KOPT-K1 (cell line): ENCODE results near the gene TXLNG.
A peak's percentile ranks its signal among the peaks of the same experiment; 100 is the strongest.
"Not testable (repeated sequence)": the region's sequence is repeated elsewhere in the genome, so short reads cannot be mapped to it uniquely, and the experiment has no call there.

Source experiments
- H3K27ac ChIP-seq: fragments of 200-600 bp; sonication (generic); 2 replicates; pipeline ENCODE4 v1.5.1; 2016; ENCODE audit warnings: antibody characterized with exemption, mild to moderate bottlenecking, low read depth, low read length; ENCODE audit not compliant: poor library complexity, severe bottlenecking
- H3K36me3 ChIP-seq: fragments of 200-600 bp; sonication (generic); 2 replicates; pipeline ENCODE4 v1.5.1; 2017; ENCODE audit warnings: antibody characterized with exemption, mild to moderate bottlenecking, low read length, moderate library complexity; ENCODE audit not compliant: insufficient read depth
- H3K9me3 ChIP-seq: fragments of 200-600 bp; sonication (generic); 2 replicates; pipeline ENCODE4 v1.5.1; 2017; ENCODE audit warnings: antibody characterized with exemption, low read length, mild to moderate bottlenecking; ENCODE audit not compliant: insufficient read depth, poor library complexity, severe bottlenecking

TXLNG gene

GRCh38 chrX:16786139-16786790 is at the start of gene TXLNG:
TSS of gene TXLNG (plus strand) at chrX:16786466. CDS start at chrX:16786488, 22 bp downstream.
- Histone ChIP-seq H3K27ac (peak within 1 kb of the TSS; percentile 66), H3K9me3 (no peaks in the 10 kb centered on the region), H3K36me3 (peaks cover 14% of the 10 kb centered on the region)

GRCh38 chrX:16737024-16737423 is 49.2 kb upstream of the TXLNG start:
- H3K36me3 ChIP-seq: peaks cover 33% of the 10 kb centered on the region; the same call in 1 of the 2 replicates
- no peaks in the 10 kb centered on the region for H3K9me3 ChIP-seq
- no peak overlapping the region for H3K27ac ChIP-seq

GRCh38 chrX:16739574-16739973 is 46.7 kb upstream of the TXLNG start:
- H3K27ac ChIP-seq: no peak overlapping the region
- no peaks in the 10 kb centered on the region for H3K9me3 ChIP-seq
- H3K36me3 ChIP-seq: peaks cover 44% of the 10 kb centered on the region; the same call in 1 of the 2 replicates

- no peak overlapping the region for H3K27ac ChIP-seq
- no peaks in the 10 kb centered on the region for H3K9me3 ChIP-seq
- peaks cover 32% of the 10 kb centered on the region for H3K36me3 ChIP-seq
These were observed 42.5 kb upstream of the TXLNG start for GRCh38 chrX:16743604-16744325.

GRCh38 chrX:16745102-16745501 is 41.2 kb upstream of the TXLNG start:
- Histone ChIP-seq H3K27ac (no peak overlapping the region), H3K9me3 (no peaks in the 10 kb centered on the region), H3K36me3 (peaks cover 35% of the 10 kb centered on the region)

- Histone ChIP-seq H3K36me3 (peaks cover 38% of the 10 kb centered on the region), H3K9me3 (no peaks in the 10 kb centered on the region), H3K27ac (no peak overlapping the region)
These were observed 40.6 kb upstream of the TXLNG start for GRCh38 chrX:16745659-16746058.

GRCh38 chrX:16748425-16748824 is 37.8 kb upstream of the TXLNG start:
- H3K9me3 ChIP-seq: no peaks in the 10 kb centered on the region
- peaks cover 29% of the 10 kb centered on the region for H3K36me3 ChIP-seq
- H3K27ac ChIP-seq: no peak overlapping the region

- Histone ChIP-seq H3K36me3 (peaks cover 18% of the 10 kb centered on the region), H3K9me3 (no peaks in the 10 kb centered on the region)
These were observed 36.1 kb upstream of the TXLNG start for GRCh38 chrX:16750136-16750535.

GRCh38 chrX:16754019-16754418 is 32.2 kb upstream of the TXLNG start:
- H3K27ac ChIP-seq: no peak overlapping the region
- H3K9me3 ChIP-seq: no peaks in the 10 kb centered on the region
- H3K36me3 ChIP-seq: peaks cover 13% of the 10 kb centered on the region; the same call in 1 of the 2 replicates

More at GRCh38 chrX:16750136-16750535, 36.1 kb upstream of the TXLNG start:
- no peak overlapping the region for H3K27ac ChIP-seq

- Histone ChIP-seq H3K27ac (no peak overlapping the region), H3K36me3 (peaks cover 7% of the 10 kb centered on the region; the same call in 1 of the 2 replicates), H3K9me3 (no peaks in the 10 kb centered on the region)
These were observed 29.5 kb upstream of the TXLNG start for GRCh38 chrX:16756724-16757123.

- H3K36me3 ChIP-seq, H3K27ac ChIP-seq, H3K9me3 ChIP-seq: not testable (repeated sequence)
These were observed 24.8 kb upstream of the TXLNG start for GRCh38 chrX:16761500-16761899.

- Histone ChIP-seq H3K36me3 (no peaks in the 10 kb centered on the region; the same call in 1 of the 2 replicates), H3K27ac (no peak overlapping the region), H3K9me3 (no peaks in the 10 kb centered on the region)
These were observed 23.7 kb upstream of the TXLNG start for GRCh38 chrX:16762579-16762978.

- Histone ChIP-seq H3K27ac (no peak overlapping the region), H3K36me3 (no peaks in the 10 kb centered on the region), H3K9me3 (no peaks in the 10 kb centered on the region)
These were observed 20.7 kb upstream of the TXLNG start for GRCh38 chrX:16765594-16765993.

GRCh38 chrX:16770970-16771482 is 15.2 kb upstream of the TXLNG start:
- no peaks in the 10 kb centered on the region for H3K36me3 ChIP-seq
- H3K9me3 ChIP-seq: no peaks in the 10 kb centered on the region
- no peak overlapping the region for H3K27ac ChIP-seq

GRCh38 chrX:16771483-16772398 is 14.5 kb upstream of the TXLNG start:
- Histone ChIP-seq H3K36me3 (no peaks in the 10 kb centered on the region), H3K27ac (no peak overlapping the region), H3K9me3 (no peaks in the 10 kb centered on the region)
